Testis (tissue), 2 donors: ENCODE measurements around the gene UBE2D4.
"Not testable (repeated sequence)": the region's sequence is repeated elsewhere in the genome, so short reads cannot be mapped to it uniquely, and the experiment has no call there.

Experiments used
- POLR2A ChIP-seq: fragments of 450-650 bp; IDR thresholded peaks from one replicate; pipeline ENCODE4 v1.6.1; 2017; ENCODE audit warnings: antibody characterized with exemption, mild to moderate bottlenecking, moderate library complexity
- TF ChIP-seq, protein P1 (sequence below), 3 experiments: fragments of 450-650 bp in 2 of 3; fragments of 200-600 bp in 1 of 3; sonication (generic) in 1 of 3; IDR thresholded peaks; one replicate each; pipeline ENCODE4 v1.5.1; 2016 to 2019; ENCODE audit warnings: antibody characterized with exemption in 3 of 3, mild to moderate bottlenecking in 2 of 3, moderate library complexity in 1 of 3

DNA sequence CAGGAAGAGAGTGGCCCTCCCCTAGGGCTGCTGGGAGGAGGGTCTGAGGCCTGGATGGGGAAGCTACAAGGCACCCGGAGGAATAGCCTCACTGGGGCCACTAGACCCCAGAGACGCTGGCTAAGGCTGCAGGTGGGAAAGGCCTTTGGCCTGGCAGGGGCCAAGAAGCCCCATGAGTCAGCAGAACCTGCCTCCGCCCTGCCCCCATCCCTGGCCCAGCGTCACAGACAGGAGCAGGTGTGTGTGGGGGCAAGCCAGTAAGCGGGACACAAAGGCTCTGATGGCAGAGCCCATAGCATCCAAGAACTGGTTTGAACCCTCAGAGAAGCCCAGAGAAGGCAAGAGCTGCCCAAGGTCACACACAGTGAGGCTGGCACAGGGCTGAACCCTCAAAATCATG lies 44.5 kb downstream of the UBE2D4 start:
- TF ChIP-seq, protein P1, sequence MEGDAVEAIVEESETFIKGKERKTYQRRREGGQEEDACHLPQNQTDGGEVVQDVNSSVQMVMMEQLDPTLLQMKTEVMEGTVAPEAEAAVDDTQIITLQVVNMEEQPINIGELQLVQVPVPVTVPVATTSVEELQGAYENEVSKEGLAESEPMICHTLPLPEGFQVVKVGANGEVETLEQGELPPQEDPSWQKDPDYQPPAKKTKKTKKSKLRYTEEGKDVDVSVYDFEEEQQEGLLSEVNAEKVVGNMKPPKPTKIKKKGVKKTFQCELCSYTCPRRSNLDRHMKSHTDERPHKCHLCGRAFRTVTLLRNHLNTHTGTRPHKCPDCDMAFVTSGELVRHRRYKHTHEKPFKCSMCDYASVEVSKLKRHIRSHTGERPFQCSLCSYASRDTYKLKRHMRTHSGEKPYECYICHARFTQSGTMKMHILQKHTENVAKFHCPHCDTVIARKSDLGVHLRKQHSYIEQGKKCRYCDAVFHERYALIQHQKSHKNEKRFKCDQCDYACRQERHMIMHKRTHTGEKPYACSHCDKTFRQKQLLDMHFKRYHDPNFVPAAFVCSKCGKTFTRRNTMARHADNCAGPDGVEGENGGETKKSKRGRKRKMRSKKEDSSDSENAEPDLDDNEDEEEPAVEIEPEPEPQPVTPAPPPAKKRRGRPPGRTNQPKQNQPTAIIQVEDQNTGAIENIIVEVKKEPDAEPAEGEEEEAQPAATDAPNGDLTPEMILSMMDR (IDR thresholded peaks at IDR 0.05), result not testable (repeated sequence)
- TF ChIP-seq POLR2A, result not testable (repeated sequence)
